ENCODE results near the gene SLC37A2.

Gene SLC37A2

GRCh38 chr11:125081098-125081798 is 18.1 kb downstream of the SLC37A2 start:
- Histone ChIP-seq H3K79me1 (ENCODE audit: low read length) (no peaks in the 10 kb centered on the region), H3K4me1 (ENCODE audit: control insufficient read depth in 1 of 2, insufficient read depth in 2 of 2, low read length in 2 of 2) (peaks cover 6 to 8% of the 10 kb centered on the region in 2 experiments), H3K23ac (ENCODE audit: low read length) (no peak overlapping the region), H3K9me3 (ENCODE audit: insufficient read depth, low read depth, low read length) (no peaks in the 10 kb centered on the region), H3K36me3 (ENCODE audit: control insufficient read depth in 1 of 2, insufficient read depth in 2 of 2, low read length in 2 of 2) (no peaks in the 10 kb centered on the region), H4K12ac (ENCODE audit: low read depth, low read length) (no peak overlapping the region), H3K4me3 (ENCODE audit: low read depth, low read length) (no peak overlapping the region), H3K27me3 (ENCODE audit: insufficient read depth, low read length) (no peaks in the 10 kb centered on the region), H3K4ac (ENCODE audit: low read depth, low read length) (no peak overlapping the region), H4K8ac (ENCODE audit: low read depth, low read length) (no peak overlapping the region), H3K9ac (ENCODE audit: low read length) (no peak overlapping the region), H2AFZ (ENCODE audit: insufficient read depth, low read length, poor library complexity) (no peak overlapping the region), H4K91ac (ENCODE audit: low read depth, low read length) (no peak overlapping the region), H3K79me2 (ENCODE audit: control insufficient read depth, insufficient read depth, low read length, poor library complexity) (no peaks in the 10 kb centered on the region), H3K18ac (ENCODE audit: low read length) (no peak overlapping the region), H2BK5ac (ENCODE audit: low read depth, low read length, poor library complexity) (no peak overlapping the region), H2AK5ac (ENCODE audit: low read length) (no peak overlapping the region), H2BK120ac (ENCODE audit: insufficient read depth, low read length, poor library complexity) (no peak overlapping the region), H3K27ac (ENCODE audit: low read depth, low read length) (no peak overlapping the region), H2BK12ac (ENCODE audit: low read length) (no peak overlapping the region), H3K4me2 (ENCODE audit: low read length) (no peak overlapping the region), H3K14ac (ENCODE audit: low read length) (no peak overlapping the region)
- DNase-seq: no peak
- no CpG with 5 or more reads among the region's 14 CpGs for WGBS (ENCODE audit: extremely low coverage, insufficient coverage, insufficient read length)

- Histone ChIP-seq H2BK5ac (ENCODE audit: low read depth, low read length, poor library complexity) (no peak overlapping the region), H3K4me1 (ENCODE audit: control insufficient read depth in 1 of 2, insufficient read depth in 2 of 2, low read length in 2 of 2) (peaks cover 6 to 8% of the 10 kb centered on the region in 2 experiments), H3K79me2 (ENCODE audit: control insufficient read depth, insufficient read depth, low read length, poor library complexity) (no peaks in the 10 kb centered on the region), H2AK5ac (ENCODE audit: low read length) (no peak overlapping the region), H3K27me3 (ENCODE audit: insufficient read depth, low read length) (no peaks in the 10 kb centered on the region), H4K8ac (ENCODE audit: low read depth, low read length) (no peak overlapping the region), H3K4me3 (ENCODE audit: low read depth, low read length) (no peak overlapping the region), H3K36me3 (ENCODE audit: control insufficient read depth in 1 of 2, insufficient read depth in 2 of 2, low read length in 2 of 2) (no peaks in the 10 kb centered on the region), H2BK12ac (ENCODE audit: low read length) (no peak overlapping the region), H2AFZ (ENCODE audit: insufficient read depth, low read length, poor library complexity) (no peak overlapping the region), H3K27ac (ENCODE audit: low read depth, low read length) (no peak overlapping the region), H2BK120ac (ENCODE audit: insufficient read depth, low read length, poor library complexity) (no peak overlapping the region), H3K9ac (ENCODE audit: low read length) (no peak overlapping the region), H4K91ac (ENCODE audit: low read depth, low read length) (no peak overlapping the region), H3K23ac (ENCODE audit: low read length) (no peak overlapping the region), H3K9me3 (ENCODE audit: insufficient read depth, low read depth, low read length) (no peaks in the 10 kb centered on the region), H3K14ac (ENCODE audit: low read length) (no peak overlapping the region), H3K79me1 (ENCODE audit: low read length) (no peaks in the 10 kb centered on the region), H3K18ac (ENCODE audit: low read length) (no peak overlapping the region), H3K4me2 (ENCODE audit: low read length) (no peak overlapping the region), H3K4ac (ENCODE audit: low read depth, low read length) (no peak overlapping the region), H4K12ac (ENCODE audit: low read depth, low read length) (no peak overlapping the region)
- no CpG with 5 or more reads among the region's 5 CpGs for WGBS (ENCODE audit: extremely low coverage, insufficient coverage, insufficient read length)
- DNase-seq: no peak
Measured at GRCh38 chr11:125082040-125082439, 18.9 kb downstream of the SLC37A2 start.

- Histone ChIP-seq H4K12ac (ENCODE audit: low read depth, low read length) (no peak overlapping the region), H2AK5ac (ENCODE audit: low read length) (no peak overlapping the region), H3K23ac (ENCODE audit: low read length) (no peak overlapping the region), H3K4me3 (ENCODE audit: low read depth, low read length) (no peak overlapping the region), H2BK5ac (ENCODE audit: low read depth, low read length, poor library complexity) (no peak overlapping the region), H3K79me2 (ENCODE audit: control insufficient read depth, insufficient read depth, low read length, poor library complexity) (no peaks in the 10 kb centered on the region), H3K4me1 (ENCODE audit: control insufficient read depth in 1 of 2, insufficient read depth in 2 of 2, low read length in 2 of 2) (peaks cover 6 to 8% of the 10 kb centered on the region in 2 experiments), H3K9ac (ENCODE audit: low read length) (no peak overlapping the region), H3K27me3 (ENCODE audit: insufficient read depth, low read length) (no peaks in the 10 kb centered on the region), H3K14ac (ENCODE audit: low read length) (no peak overlapping the region), H3K4ac (ENCODE audit: low read depth, low read length) (no peak overlapping the region), H4K8ac (ENCODE audit: low read depth, low read length) (no peak overlapping the region), H3K4me2 (ENCODE audit: low read length) (no peak overlapping the region), H3K79me1 (ENCODE audit: low read length) (no peaks in the 10 kb centered on the region), H4K91ac (ENCODE audit: low read depth, low read length) (no peak overlapping the region), H2BK120ac (ENCODE audit: insufficient read depth, low read length, poor library complexity) (no peak overlapping the region), H3K18ac (ENCODE audit: low read length) (no peak overlapping the region), H3K36me3 (ENCODE audit: control insufficient read depth in 1 of 2, insufficient read depth in 2 of 2, low read length in 2 of 2) (no peaks in the 10 kb centered on the region), H3K9me3 (ENCODE audit: insufficient read depth, low read depth, low read length) (no peaks in the 10 kb centered on the region), H2AFZ (ENCODE audit: insufficient read depth, low read length, poor library complexity) (no peak overlapping the region), H3K27ac (ENCODE audit: low read depth, low read length) (no peak overlapping the region), H2BK12ac (ENCODE audit: low read length) (no peak overlapping the region)
- WGBS (ENCODE audit: extremely low coverage, insufficient coverage, insufficient read length): no CpG with 5 or more reads among the region's 10 CpGs
- DNase-seq: no peak
Measured at GRCh38 chr11:125082611-125083311, 19.7 kb downstream of the SLC37A2 start.

GRCh38 chr11:125083312-125084056 is 20.4 kb downstream of the SLC37A2 start:
- no peak overlapping the region for H2BK12ac ChIP-seq (ENCODE audit: low read length)
- H3K79me2 ChIP-seq (ENCODE audit: control insufficient read depth, insufficient read depth, low read length, poor library complexity): no peaks in the 10 kb centered on the region
- no peaks in the 10 kb centered on the region for H3K79me1 ChIP-seq (ENCODE audit: low read length)
- H3K23ac ChIP-seq (ENCODE audit: low read length): no peak overlapping the region
- H3K9ac ChIP-seq (ENCODE audit: low read length): no peak overlapping the region
- no peak overlapping the region for H3K4me3 ChIP-seq (ENCODE audit: low read depth, low read length)
- H3K4me2 ChIP-seq (ENCODE audit: low read length): no peak overlapping the region
- H2BK5ac ChIP-seq (ENCODE audit: low read depth, low read length, poor library complexity): no peak overlapping the region
- no peaks in the 10 kb centered on the region for H3K9me3 ChIP-seq (ENCODE audit: insufficient read depth, low read depth, low read length)
- H3K36me3 ChIP-seq (ENCODE audit: control insufficient read depth in 1 of 2, insufficient read depth in 2 of 2, low read length in 2 of 2): no peaks in the 10 kb centered on the region
- no peak overlapping the region for H4K12ac ChIP-seq (ENCODE audit: low read depth, low read length)
- DNase-seq: no peak
- H3K18ac ChIP-seq (ENCODE audit: low read length): no peak overlapping the region
- peaks cover 6 to 8% of the 10 kb centered on the region in 2 experiments for H3K4me1 ChIP-seq (ENCODE audit: control insufficient read depth in 1 of 2, insufficient read depth in 2 of 2, low read length in 2 of 2)
- no peak overlapping the region for H3K4ac ChIP-seq (ENCODE audit: low read depth, low read length)
- H3K27me3 ChIP-seq (ENCODE audit: insufficient read depth, low read length): no peaks in the 10 kb centered on the region
- H4K91ac ChIP-seq (ENCODE audit: low read depth, low read length): no peak overlapping the region
- H4K8ac ChIP-seq (ENCODE audit: low read depth, low read length): no peak overlapping the region
- no peak overlapping the region for H3K14ac ChIP-seq (ENCODE audit: low read length)
- no peak overlapping the region for H3K27ac ChIP-seq (ENCODE audit: low read depth, low read length)
- no peak overlapping the region for H2BK120ac ChIP-seq (ENCODE audit: insufficient read depth, low read length, poor library complexity)
- H2AK5ac ChIP-seq (ENCODE audit: low read length): no peak overlapping the region
- WGBS (ENCODE audit: extremely low coverage, insufficient coverage, insufficient read length): no CpG with 5 or more reads among the region's 11 CpGs
- no peak overlapping the region for H2AFZ ChIP-seq (ENCODE audit: insufficient read depth, low read length, poor library complexity)

Data from trophoblast cell (in vitro differentiated cells and primary cell).